ENCODE data around the gene CAMK2G.

Gene CAMK2G

DNA sequence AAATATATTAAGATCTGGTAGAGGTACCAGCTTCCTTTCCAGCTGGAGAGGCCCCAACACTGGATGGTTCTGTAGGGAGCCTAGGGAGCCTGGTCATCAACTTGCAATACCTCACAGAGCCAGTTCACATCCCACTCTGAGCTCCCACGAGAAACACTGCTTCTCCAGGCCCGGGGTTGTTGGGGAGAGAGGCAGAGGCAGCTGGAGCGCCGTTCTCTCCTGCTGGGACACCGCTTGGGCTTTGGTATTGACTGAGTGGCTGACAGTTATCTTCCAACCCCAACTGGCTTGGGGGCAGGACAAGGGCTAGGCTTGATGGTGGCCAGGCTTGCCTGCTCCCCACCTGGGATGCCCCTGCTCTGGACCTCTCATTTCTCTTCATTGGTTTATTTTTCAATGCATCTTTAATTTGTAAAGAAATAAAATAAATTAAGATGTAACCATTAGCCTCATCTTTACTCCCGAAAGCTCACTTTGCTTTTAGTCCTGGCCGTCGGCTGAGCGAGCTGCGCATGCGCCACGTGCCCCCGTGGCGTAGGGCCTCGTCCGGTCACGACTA is 102.6 kb downstream of the CAMK2G start:
- TF ChIP-seq TEAD4 (IDR thresholded peaks at IDR 0.05) = no peak
- TF ChIP-seq, protein P1, sequence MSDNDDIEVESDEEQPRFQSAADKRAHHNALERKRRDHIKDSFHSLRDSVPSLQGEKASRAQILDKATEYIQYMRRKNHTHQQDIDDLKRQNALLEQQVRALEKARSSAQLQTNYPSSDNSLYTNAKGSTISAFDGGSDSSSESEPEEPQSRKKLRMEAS (IDR thresholded peaks at IDR 0.05) = peak; percentile 79
- no peak for TF ChIP-seq FOXM1 (IDR thresholded peaks at IDR 0.05; ENCODE audit: borderline replicate concordance, low read depth)
- TF ChIP-seq, protein P2, sequence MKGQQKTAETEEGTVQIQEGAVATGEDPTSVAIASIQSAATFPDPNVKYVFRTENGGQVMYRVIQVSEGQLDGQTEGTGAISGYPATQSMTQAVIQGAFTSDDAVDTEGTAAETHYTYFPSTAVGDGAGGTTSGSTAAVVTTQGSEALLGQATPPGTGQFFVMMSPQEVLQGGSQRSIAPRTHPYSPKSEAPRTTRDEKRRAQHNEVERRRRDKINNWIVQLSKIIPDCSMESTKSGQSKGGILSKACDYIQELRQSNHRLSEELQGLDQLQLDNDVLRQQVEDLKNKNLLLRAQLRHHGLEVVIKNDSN (IDR thresholded peaks at IDR 0.05) = peak; percentile 79
- no peak for TF ChIP-seq TAF1 (IDR thresholded peaks at IDR 0.05; ENCODE audit: low read depth)

DNA sequence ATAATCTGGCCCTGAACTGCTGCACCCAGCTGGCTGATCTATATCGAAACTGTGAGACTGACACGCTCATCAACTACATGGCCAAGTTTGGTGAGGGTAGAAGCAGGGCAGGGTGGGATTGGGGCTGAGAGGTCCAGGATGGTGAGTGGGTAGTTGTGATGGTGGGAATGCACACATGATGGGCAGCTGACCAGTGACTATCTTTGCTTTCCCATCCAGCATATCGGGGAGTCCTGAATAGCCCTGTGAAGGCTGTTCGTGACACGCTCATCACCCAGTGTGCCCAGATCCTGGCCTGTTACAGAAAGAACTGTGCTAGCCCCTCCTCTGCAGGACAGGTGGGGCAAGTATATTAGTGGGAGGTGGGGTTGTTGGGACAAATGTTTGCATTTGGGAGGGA is 105.0 kb downstream of the CAMK2G start:
- no peak for TF ChIP-seq FOXM1 (IDR thresholded peaks at IDR 0.05; ENCODE audit: borderline replicate concordance, low read depth)
- TF ChIP-seq, protein P3, sequence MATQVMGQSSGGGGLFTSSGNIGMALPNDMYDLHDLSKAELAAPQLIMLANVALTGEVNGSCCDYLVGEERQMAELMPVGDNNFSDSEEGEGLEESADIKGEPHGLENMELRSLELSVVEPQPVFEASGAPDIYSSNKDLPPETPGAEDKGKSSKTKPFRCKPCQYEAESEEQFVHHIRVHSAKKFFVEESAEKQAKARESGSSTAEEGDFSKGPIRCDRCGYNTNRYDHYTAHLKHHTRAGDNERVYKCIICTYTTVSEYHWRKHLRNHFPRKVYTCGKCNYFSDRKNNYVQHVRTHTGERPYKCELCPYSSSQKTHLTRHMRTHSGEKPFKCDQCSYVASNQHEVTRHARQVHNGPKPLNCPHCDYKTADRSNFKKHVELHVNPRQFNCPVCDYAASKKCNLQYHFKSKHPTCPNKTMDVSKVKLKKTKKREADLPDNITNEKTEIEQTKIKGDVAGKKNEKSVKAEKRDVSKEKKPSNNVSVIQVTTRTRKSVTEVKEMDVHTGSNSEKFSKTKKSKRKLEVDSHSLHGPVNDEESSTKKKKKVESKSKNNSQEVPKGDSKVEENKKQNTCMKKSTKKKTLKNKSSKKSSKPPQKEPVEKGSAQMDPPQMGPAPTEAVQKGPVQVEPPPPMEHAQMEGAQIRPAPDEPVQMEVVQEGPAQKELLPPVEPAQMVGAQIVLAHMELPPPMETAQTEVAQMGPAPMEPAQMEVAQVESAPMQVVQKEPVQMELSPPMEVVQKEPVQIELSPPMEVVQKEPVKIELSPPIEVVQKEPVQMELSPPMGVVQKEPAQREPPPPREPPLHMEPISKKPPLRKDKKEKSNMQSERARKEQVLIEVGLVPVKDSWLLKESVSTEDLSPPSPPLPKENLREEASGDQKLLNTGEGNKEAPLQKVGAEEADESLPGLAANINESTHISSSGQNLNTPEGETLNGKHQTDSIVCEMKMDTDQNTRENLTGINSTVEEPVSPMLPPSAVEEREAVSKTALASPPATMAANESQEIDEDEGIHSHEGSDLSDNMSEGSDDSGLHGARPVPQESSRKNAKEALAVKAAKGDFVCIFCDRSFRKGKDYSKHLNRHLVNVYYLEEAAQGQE (IDR thresholded peaks at IDR 0.05; ENCODE audit: low read depth) = no peak
- no peak for TF ChIP-seq CREB1 (IDR thresholded peaks at IDR 0.05; ENCODE audit: low read depth)

DNA sequence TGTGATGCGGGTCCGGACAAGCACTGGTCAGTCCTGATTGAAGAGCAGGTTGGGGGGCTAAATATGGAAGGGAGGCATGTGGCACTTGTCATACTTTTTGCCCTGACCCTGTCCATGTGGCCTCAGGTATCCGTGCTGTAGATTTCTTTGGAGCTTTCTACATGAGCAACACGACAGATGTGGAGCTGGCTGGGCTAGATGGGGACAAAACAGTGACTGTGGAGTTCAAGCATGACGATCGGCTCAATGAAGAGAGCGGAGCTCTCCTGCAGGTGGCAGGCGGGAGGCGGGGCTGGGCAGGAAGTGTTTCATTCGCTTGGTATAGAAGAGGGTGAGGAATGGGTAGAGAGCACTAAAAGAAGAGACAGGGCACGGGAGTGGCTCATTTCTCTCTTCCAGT is 105.5 kb downstream of the CAMK2G start:
- no peak for TF ChIP-seq ZBTB7A (IDR thresholded peaks at IDR 0.05; ENCODE audit: low read depth)
- TF ChIP-seq TCF12 (IDR thresholded peaks at IDR 0.05; ENCODE audit: low read depth) = no peak
- no peak for TF ChIP-seq EP300 (IDR thresholded peaks at IDR 0.05; ENCODE audit: borderline replicate concordance)
- no peak for TF ChIP-seq TAF1 (IDR thresholded peaks at IDR 0.05; ENCODE audit: low read depth)
- TF ChIP-seq, protein P1 (IDR thresholded peaks at IDR 0.05) = no peak
- no peak for TF ChIP-seq CREB1 (IDR thresholded peaks at IDR 0.05; ENCODE audit: low read depth)
- no peak for TF ChIP-seq YY1 (IDR thresholded peaks at IDR 0.05; ENCODE audit: low read depth)
- TF ChIP-seq, protein P3 (IDR thresholded peaks at IDR 0.05; ENCODE audit: low read depth) = no peak
- TF ChIP-seq CEBPB (IDR thresholded peaks at IDR 0.05) = no peak
- TF ChIP-seq EGR1 (IDR thresholded peaks at IDR 0.05) = no peak

DNA sequence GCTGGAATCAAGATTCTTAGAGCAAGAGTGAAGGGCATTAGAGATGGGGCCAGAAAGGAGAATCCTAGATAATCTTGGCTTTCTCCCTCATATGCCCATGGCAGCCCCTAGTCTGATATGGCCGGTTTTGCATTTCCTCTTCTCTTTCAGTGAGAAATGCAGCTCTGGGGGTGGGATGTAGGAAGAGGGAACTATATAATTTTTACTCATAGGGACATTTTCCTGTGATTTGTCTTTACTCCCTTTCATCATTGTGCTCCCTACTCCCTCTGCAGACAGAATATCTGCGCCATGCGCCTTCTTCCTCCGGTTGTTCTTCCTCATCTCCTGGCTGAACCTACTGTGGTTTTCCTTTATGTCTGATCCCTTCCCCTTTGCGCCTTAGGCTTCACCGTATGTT is 109.3 kb downstream of the CAMK2G start:
- TF ChIP-seq, protein P3 (IDR thresholded peaks at IDR 0.05; ENCODE audit: low read depth) = no peak
- no peak for TF ChIP-seq YY1 (IDR thresholded peaks at IDR 0.05; ENCODE audit: low read depth)
- TF ChIP-seq CEBPB (IDR thresholded peaks at IDR 0.05) = no peak
- no peak for TF ChIP-seq TEAD4 (IDR thresholded peaks at IDR 0.05)
- no peak for TF ChIP-seq EP300 (IDR thresholded peaks at IDR 0.05; ENCODE audit: borderline replicate concordance)
- TF ChIP-seq TCF12 (IDR thresholded peaks at IDR 0.05; ENCODE audit: low read depth) = no peak
- no peak for TF ChIP-seq NFIC (IDR thresholded peaks at IDR 0.05)
- TF ChIP-seq, protein P1 (IDR thresholded peaks at IDR 0.05) = no peak
- TF ChIP-seq RAD21 (IDR thresholded peaks at IDR 0.05; ENCODE audit: low read depth) = no peak
- TF ChIP-seq, protein P2 (IDR thresholded peaks at IDR 0.05) = no peak
- no peak for TF ChIP-seq EGR1 (IDR thresholded peaks at IDR 0.05)
- TF ChIP-seq FOXM1 (IDR thresholded peaks at IDR 0.05; ENCODE audit: borderline replicate concordance, low read depth) = no peak

DNA sequence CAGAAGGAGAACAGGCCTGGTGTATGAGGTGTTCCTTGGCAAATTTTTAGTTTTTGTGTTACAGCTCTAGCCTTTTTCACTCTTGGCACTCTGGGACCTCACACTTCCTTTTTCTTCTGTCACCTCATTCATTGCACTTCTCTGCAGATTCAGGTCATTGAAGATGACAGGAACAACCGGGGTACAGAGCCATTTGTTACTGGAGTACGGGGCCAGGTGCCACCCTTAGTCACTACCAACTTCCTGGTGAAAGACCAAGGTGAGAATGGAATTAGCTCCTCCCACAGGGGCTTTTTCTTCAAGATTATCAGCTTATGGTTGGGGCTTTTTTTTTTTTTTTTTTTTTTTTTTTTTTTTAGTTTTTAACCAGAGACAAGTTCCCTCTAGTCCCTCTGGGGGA is 111.0 kb downstream of the CAMK2G start:
- TF ChIP-seq FOXM1 (IDR thresholded peaks at IDR 0.05; ENCODE audit: borderline replicate concordance, low read depth) (no peak), RAD21 (IDR thresholded peaks at IDR 0.05; ENCODE audit: low read depth) (no peak), ZBTB7A (IDR thresholded peaks at IDR 0.05; ENCODE audit: low read depth) (no peak), YY1 (IDR thresholded peaks at IDR 0.05; ENCODE audit: low read depth) (no peak), EP300 (IDR thresholded peaks at IDR 0.05; ENCODE audit: borderline replicate concordance) (no peak), TCF12 (IDR thresholded peaks at IDR 0.05; ENCODE audit: low read depth) (no peak)
- TF ChIP-seq, protein P2 (IDR thresholded peaks at IDR 0.05) = no peak
